ENCODE data around the gene CACNB2.

DNA sequence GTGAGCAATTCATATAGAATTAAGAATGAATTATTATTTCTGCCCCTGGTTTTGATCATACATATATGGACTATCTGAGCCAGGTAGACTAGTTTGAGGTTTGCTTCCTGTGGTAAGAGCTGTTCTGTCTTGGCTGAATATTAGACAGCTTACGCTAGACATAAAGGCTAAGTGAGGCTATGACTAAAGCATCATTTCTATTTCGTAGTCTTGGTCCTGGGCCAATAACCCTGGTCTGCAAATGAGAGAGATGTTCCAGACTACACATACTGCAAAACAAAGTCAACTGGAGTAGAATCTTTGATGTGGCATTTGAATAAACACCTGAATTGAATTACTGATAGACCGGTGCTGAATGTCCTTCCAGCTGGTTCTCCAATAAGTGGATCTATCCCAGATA lies 40.8 kb upstream of the CACNB2 start:
- TF ChIP-seq, protein P1, sequence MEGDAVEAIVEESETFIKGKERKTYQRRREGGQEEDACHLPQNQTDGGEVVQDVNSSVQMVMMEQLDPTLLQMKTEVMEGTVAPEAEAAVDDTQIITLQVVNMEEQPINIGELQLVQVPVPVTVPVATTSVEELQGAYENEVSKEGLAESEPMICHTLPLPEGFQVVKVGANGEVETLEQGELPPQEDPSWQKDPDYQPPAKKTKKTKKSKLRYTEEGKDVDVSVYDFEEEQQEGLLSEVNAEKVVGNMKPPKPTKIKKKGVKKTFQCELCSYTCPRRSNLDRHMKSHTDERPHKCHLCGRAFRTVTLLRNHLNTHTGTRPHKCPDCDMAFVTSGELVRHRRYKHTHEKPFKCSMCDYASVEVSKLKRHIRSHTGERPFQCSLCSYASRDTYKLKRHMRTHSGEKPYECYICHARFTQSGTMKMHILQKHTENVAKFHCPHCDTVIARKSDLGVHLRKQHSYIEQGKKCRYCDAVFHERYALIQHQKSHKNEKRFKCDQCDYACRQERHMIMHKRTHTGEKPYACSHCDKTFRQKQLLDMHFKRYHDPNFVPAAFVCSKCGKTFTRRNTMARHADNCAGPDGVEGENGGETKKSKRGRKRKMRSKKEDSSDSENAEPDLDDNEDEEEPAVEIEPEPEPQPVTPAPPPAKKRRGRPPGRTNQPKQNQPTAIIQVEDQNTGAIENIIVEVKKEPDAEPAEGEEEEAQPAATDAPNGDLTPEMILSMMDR (IDR thresholded peaks at IDR 0.05 in 4 of 5, conservative IDR thresholded peaks at IDR 0.05 in 1 of 5): no peak
- no peak for TF ChIP-seq POLR2A (IDR thresholded peaks at IDR 0.05)

Data from gastrocnemius medialis (tissue), 4 donors.